ENCODE results near the gene PDZRN4.

The PDZRN4 gene

GRCh38 chr12:41362510-41362909 is 174.4 kb downstream of the PDZRN4 start:
- no peak for DNase-seq (ENCODE audit: low spot score)

- DNase-seq (ENCODE audit: low spot score): no peak
Observed at GRCh38 chr12:41362931-41363330, 174.8 kb downstream of the PDZRN4 start.

- DNase-seq (ENCODE audit: low spot score): no peak
Observed at GRCh38 chr12:41364211-41364610, 176.1 kb downstream of the PDZRN4 start.

- no peak for DNase-seq (ENCODE audit: low spot score)
Observed at GRCh38 chr12:41365653-41366171, 177.6 kb downstream of the PDZRN4 start.

GRCh38 chr12:41367726-41368405 is 179.7 kb downstream of the PDZRN4 start:
- peak; percentile 24 for DNase-seq (ENCODE audit: low spot score)

- DNase-seq (ENCODE audit: low spot score): no peak
Observed at GRCh38 chr12:41380878-41381277, 192.8 kb downstream of the PDZRN4 start.

GRCh38 chr12:41402801-41403200 is 214.7 kb downstream of the PDZRN4 start:
- DNase-seq (ENCODE audit: low spot score): no peak

- no peak for DNase-seq (ENCODE audit: low spot score)
Observed at GRCh38 chr12:41407232-41407799, 219.2 kb downstream of the PDZRN4 start.

- DNase-seq (ENCODE audit: low spot score): peak; percentile 4
Observed at GRCh38 chr12:41409628-41410027, 221.5 kb downstream of the PDZRN4 start.

GRCh38 chr12:41418586-41418985 is 230.5 kb downstream of the PDZRN4 start:
- no peak for DNase-seq (ENCODE audit: low spot score)

GRCh38 chr12:41419131-41419893 is 231.2 kb downstream of the PDZRN4 start:
- DNase-seq (ENCODE audit: low spot score): no peak

- DNase-seq (ENCODE audit: low spot score): no peak
Observed at GRCh38 chr12:41424651-41425050, 236.5 kb downstream of the PDZRN4 start.

GRCh38 chr12:41433460-41433859 is 245.3 kb downstream of the PDZRN4 start:
- no peak for DNase-seq (ENCODE audit: low spot score)

- no peak for DNase-seq (ENCODE audit: low spot score)
Observed at GRCh38 chr12:41436076-41436475, 248.0 kb downstream of the PDZRN4 start.

GRCh38 chr12:41437563-41437962 is 249.4 kb downstream of the PDZRN4 start:
- DNase-seq (ENCODE audit: low spot score): no peak

GRCh38 chr12:41438854-41439541 is 250.9 kb downstream of the PDZRN4 start:
- DNase-seq (ENCODE audit: low spot score): no peak

GRCh38 chr12:41439801-41440200 is 251.7 kb downstream of the PDZRN4 start:
- DNase-seq (ENCODE audit: low spot score): no peak

GRCh38 chr12:41441180-41441579 is 253.1 kb downstream of the PDZRN4 start:
- DNase-seq (ENCODE audit: low spot score): no peak

- no peak for DNase-seq (ENCODE audit: low spot score)
Observed at GRCh38 chr12:41442896-41443295, 254.8 kb downstream of the PDZRN4 start.

- DNase-seq (ENCODE audit: low spot score): no peak
Observed at GRCh38 chr12:41443690-41444089, 255.6 kb downstream of the PDZRN4 start.

GRCh38 chr12:41452838-41453407 is 264.8 kb downstream of the PDZRN4 start:
- no peak for DNase-seq (ENCODE audit: low spot score)

GRCh38 chr12:41453409-41453808 is 265.3 kb downstream of the PDZRN4 start:
- DNase-seq (ENCODE audit: low spot score): no peak

All from NAMALWA (cell line).